Measurements from ENCODE around the gene PLCB1. TPM values are rescaled to one million over a fixed set of nuclear protein-coding genes. Genes with fewer than 3 reads are reported as not detected.

The PLCB1 gene
- total and polyA plus RNA-seq, 10 of the 15 experiments (the other 5 are each of a cell fraction or from before 2014, with no cell fraction given) = 0.05 to 5.3 (median 0.17) TPM; not detected in 1

DNA sequence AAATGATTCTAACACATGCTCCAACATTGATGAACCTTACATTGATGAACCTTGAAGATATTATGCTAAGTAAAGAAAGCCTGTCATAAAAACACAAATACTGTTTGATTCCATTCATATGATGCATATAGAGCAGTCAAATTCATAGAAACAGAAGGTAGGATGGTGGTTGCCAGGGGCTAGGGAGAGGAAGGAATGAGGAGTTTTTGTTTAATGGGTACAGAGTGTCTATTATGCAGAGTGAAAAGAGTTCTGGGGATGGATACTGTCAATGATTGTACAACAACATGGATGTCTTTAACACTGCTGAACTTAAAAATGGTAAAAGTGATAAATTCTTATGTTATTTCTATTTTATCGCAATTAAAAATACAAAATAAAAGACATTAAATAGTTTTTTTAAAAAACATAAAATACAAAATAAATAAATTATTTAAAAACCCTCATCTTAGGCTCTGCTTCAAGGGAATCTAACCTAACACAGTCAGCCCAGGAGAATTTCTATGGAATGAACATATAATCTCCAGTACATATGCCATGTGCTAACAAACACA, 451.0 kb downstream of the PLCB1 start (continued):
- TF ChIP-seq KDM1A (IDR thresholded peaks at IDR 0.05; ENCODE audit: borderline replicate concordance) = no peak

DNA sequence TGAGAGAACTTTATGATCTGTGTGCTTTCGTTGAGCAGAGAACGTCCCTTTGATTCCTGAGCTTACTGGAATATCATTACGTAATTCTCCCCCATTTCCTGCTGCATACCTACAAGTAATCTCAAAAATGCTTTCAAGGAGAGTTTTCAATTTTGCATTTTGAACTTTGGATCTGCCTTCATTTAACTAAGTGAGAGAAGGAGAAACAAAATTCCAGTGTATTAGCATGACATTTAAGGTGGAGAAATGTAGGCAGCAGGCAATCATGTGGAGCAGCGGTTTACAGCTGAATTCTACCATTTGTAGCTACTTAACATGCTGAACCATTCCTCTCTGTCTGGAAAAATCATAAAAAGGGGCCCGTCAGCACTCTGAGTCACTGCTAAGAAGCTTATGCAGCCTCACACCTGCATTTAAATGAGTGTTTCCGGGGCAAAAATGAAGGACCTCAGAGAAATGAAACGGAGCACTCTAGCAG, 451.5 kb downstream of the PLCB1 start:
- BruUV-seq (replicated peaks) = no TSS peak
- Histone ChIP-seq H4K20me1 (ENCODE audit: control insufficient read depth, insufficient read depth) (no peaks in the 10 kb centered on the region), H3K9me3 (replicated peaks; ENCODE audit: control insufficient read depth, insufficient read depth, low read length) (no peaks in the 10 kb centered on the region), H3K79me2 (ENCODE audit: control insufficient read depth, insufficient read depth, low read length) (no peaks in the 10 kb centered on the region), H3K4me3 (no peak overlapping the region), H3K9ac (ENCODE audit: control insufficient read depth, insufficient read depth, low read length) (no peak overlapping the region), H3K4me1 (ENCODE audit: control insufficient read depth, insufficient read depth, low read length) (no peaks in the 10 kb centered on the region), H3K27ac (ENCODE audit: control insufficient read depth, insufficient read depth) (no peak overlapping the region), H3K27me3 (replicated peaks in 1 of 2; ENCODE audit: control insufficient read depth in 2 of 2, insufficient read depth in 2 of 2, low read length in 1 of 2) (no peaks in the 10 kb centered on the region; a peak in 1 of 4 replicates), H3K4me2 (ENCODE audit: control insufficient read depth, insufficient read depth) (no peak overlapping the region), H2AFZ (ENCODE audit: control insufficient read depth, low read depth, low read length) (no peak overlapping the region), H3K36me3 (ENCODE audit: control insufficient read depth in 2 of 2, insufficient read depth in 2 of 2, low read length in 1 of 2) (no peaks in the 10 kb centered on the region)
- TF ChIP-seq USF1 (IDR thresholded peaks at IDR 0.05; ENCODE audit: borderline replicate concordance, extremely low read length, insufficient read depth, low read depth, low read length) (no peak), LARP7 (IDR thresholded peaks at IDR 0.05) (no peak), RUNX3 (IDR thresholded peaks at IDR 0.05; ENCODE audit: low read length) (no peak), ZNF24 (IDR thresholded peaks at IDR 0.05) (peak; percentile 77), ZNF384 (IDR thresholded peaks at IDR 0.05; ENCODE audit: borderline replicate concordance, low read depth, low read length) (no peak), HDGF (IDR thresholded peaks at IDR 0.05) (no peak)
- TF ChIP-seq, protein P1, sequence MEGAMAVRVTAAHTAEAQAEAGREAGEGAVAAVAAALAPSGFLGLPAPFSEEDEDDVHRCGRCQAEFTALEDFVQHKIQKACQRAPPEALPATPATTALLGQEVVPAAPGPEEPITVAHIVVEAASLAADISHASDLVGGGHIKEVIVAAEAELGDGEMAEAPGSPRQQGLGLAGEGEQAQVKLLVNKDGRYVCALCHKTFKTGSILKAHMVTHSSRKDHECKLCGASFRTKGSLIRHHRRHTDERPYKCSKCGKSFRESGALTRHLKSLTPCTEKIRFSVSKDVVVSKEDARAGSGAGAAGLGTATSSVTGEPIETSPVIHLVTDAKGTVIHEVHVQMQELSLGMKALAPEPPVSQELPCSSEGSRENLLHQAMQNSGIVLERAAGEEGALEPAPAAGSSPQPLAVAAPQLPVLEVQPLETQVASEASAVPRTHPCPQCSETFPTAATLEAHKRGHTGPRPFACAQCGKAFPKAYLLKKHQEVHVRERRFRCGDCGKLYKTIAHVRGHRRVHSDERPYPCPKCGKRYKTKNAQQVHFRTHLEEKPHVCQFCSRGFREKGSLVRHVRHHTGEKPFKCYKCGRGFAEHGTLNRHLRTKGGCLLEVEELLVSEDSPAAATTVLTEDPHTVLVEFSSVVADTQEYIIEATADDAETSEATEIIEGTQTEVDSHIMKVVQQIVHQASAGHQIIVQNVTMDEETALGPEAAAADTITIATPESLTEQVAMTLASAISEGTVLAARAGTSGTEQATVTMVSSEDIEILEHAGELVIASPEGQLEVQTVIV (IDR thresholded peaks at IDR 0.05; ENCODE audit: borderline replicate concordance, partially characterized antibody) = no peak
- WGBS (ENCODE audit: insufficient coverage, insufficient replicate concordance, low lambda C conversion rate, missing lambda C conversion rate) = 13% methylated on average over 7 of the region's 7 CpGs
- FAIRE-seq = no peak
- ChIA-PET SMC1A (ENCODE audit: uncharacterized antibody, unreplicated experiment) (no interaction called here), RAD21 (ENCODE audit: unreplicated experiment) (no interaction called here), POLR2A (no interaction called here), CTCF (no interaction called here)
- peak; percentile 22; the same call in 1 of the 3 replicates for ATAC-seq
- in situ Hi-C loops (cut with MboI) = no loop called here
- no peak for DNase-seq (ENCODE audit: low read depth, low spot score)
- intact Hi-C loops (cut with micrococcal nuclease; ENCODE audit: unreplicated experiment) = no loop called here
